ENCODE measurements around the gene GEMIN2. TPM values are rescaled to one million over a fixed set of nuclear protein-coding genes. Genes with fewer than 3 reads are reported as not detected.

GEMIN2 gene
- total and polyA plus RNA-seq, 2 donors (not counting 3 experiments of a cell fraction or from before 2014, with no cell fraction given) = 14.3 to 19.5 TPM

GRCh38 chr14:39083127-39083526 is 31.0 kb upstream of the GEMIN2 start:
- Histone ChIP-seq H3K9ac (replicated peaks; ENCODE audit: extremely low read depth, insufficient read depth, low read length) (no peak overlapping the region), H3K4me1 (ENCODE audit: control insufficient read depth, extremely low read depth, insufficient read depth, low read length) (no peaks in the 10 kb centered on the region), H3K4me2 (ENCODE audit: insufficient read depth, low read length) (no peak overlapping the region), H3K79me2 (ENCODE audit: control insufficient read depth, insufficient read depth, low read length) (peaks cover 11% of the 10 kb centered on the region), H2AFZ (ENCODE audit: low read depth, low read length) (no peak overlapping the region), H3K9me3 (replicated peaks; ENCODE audit: control insufficient read depth, insufficient read depth, low read length) (no peaks in the 10 kb centered on the region), H3K4me3 (replicated peaks in 1 of 3; ENCODE audit: insufficient read depth in 1 of 3, low read depth in 1 of 3, low read length in 3 of 3) (no peak overlapping the region), H3K27me3 (ENCODE audit: control insufficient read depth in 2 of 2, insufficient read depth in 2 of 2, low read length in 2 of 2) (no peaks in the 10 kb centered on the region), H3K9me1 (replicated peaks; ENCODE audit: control insufficient read depth, extremely low read depth, insufficient read depth, low read length) (no peaks in the 10 kb centered on the region), H3K36me3 (ENCODE audit: control insufficient read depth in 2 of 2, extremely low read depth in 1 of 2, insufficient read depth in 2 of 2, low read length in 2 of 2) (peaks cover 16 to 24% of the 10 kb centered on the region in 2 experiments), H4K20me1 (replicated peaks; ENCODE audit: control insufficient read depth, extremely low read depth, insufficient read depth, low read length) (peaks cover 3% of the 10 kb centered on the region), H3K27ac (ENCODE audit: insufficient read depth, low read depth, low read length) (no peak overlapping the region)
- intact Hi-C loops (cut with micrococcal nuclease) (no loop called here), dilution Hi-C loops (cut with MboI; ENCODE audit: extremely low pct_ligation_motif_present, low sequenced_read_pairs) (no loop called here)
- ChIA-PET POLR2A (interaction anchor here (0.7 kb wide), 1 partner anchor 31 kb away, joined by 5 read pairs; no protein-coding TSS in a partner anchor), CTCF (no interaction called here)
- FAIRE-seq = no peak
- BruUV-seq (replicated peaks) = no TSS peak
- TF ChIP-seq POLR2AphosphoS5 (IDR thresholded peaks at IDR 0.05; ENCODE audit: insufficient read depth, low read depth, low read length) (no peak), POLR2A (IDR thresholded peaks at IDR 0.05; ENCODE audit: low read depth, low read length) (no peak), JUN (IDR thresholded peaks at IDR 0.05; ENCODE audit: borderline replicate concordance, insufficient read depth, insufficient read length, low read depth) (no peak), EZH2 (IDR thresholded peaks at IDR 0.05; ENCODE audit: borderline replicate concordance, low read depth, low read length, severe bottlenecking) (no peak), MAX (IDR thresholded peaks at IDR 0.05; ENCODE audit: insufficient read depth, insufficient read length) (no peak), GATA2 (IDR thresholded peaks at IDR 0.05; ENCODE audit: insufficient read depth, insufficient read length, low read depth, low read length) (no peak), CTCF (IDR thresholded peaks at IDR 0.05; ENCODE audit: extremely low read depth in 1 of 2, insufficient read depth in 1 of 2, low read depth in 1 of 2, low read length in 2 of 2) (no peak)
- DNase-seq (ENCODE audit: low read depth, low spot score) = no peak

Measured in endothelial cell of umbilical vein (primary cell).